HCT116 (cell line): ENCODE data around the gene SLC4A7. TPM values are rescaled to one million over a fixed set of nuclear protein-coding genes. Genes with fewer than 3 reads are reported as not detected.

Experiments used
- ATAC-seq: fragments of 200-7000 bp; cut with Tn5 transposase; 2 replicates; pipeline ENCODE4 v1.9.1; 2020; ENCODE audit warnings: mild to moderate bottlenecking, moderate library complexity
- BruUV-seq: library from RNA; stranded (reverse); fragments of 400-500 nt; replicated peaks from 2 replicates; lab custom pipeline; 2021; lab: Mats Ljungman, UMichigan
- CTCF ChIA-PET: fragments of 300-600 bp; sonication (Branson Sonifier 250); formaldehyde crosslinking; loops from one replicate; lab custom pipeline; 2021; ENCODE audit warnings: antibody characterized with exemption; lab: Charles Lee
- POLR2A ChIA-PET: fragments of 300-600, 350-600 bp; sonication (Branson Sonifier 250); formaldehyde crosslinking; loops from one replicate; lab custom pipeline; 2021; ENCODE audit warnings: antibody characterized with exemption; lab: Charles Lee
- RAD21 ChIA-PET, 2 experiments: fragments of 300-600 bp; sonication (Branson Sonifier 250); formaldehyde crosslinking; loops; one replicate each; lab custom pipeline; 2023; ENCODE audit warnings: low total read pairs in 2 of 2; ENCODE audit not compliant: uncharacterized antibody in 2 of 2, unreplicated experiment in 2 of 2, low non-redundant PET in 1 of 2; lab: Charles Lee
- DNase-seq: peaks from one replicate; pipeline ENCODE4 v3.0.0-alpha.2; 2010; ENCODE audit warnings: low read depth, low spot score
- H2AFZ ChIP-seq: fragments of 200-600 bp; shearing (Covaris generic), sonication (generic); 2 replicates; pipeline ENCODE4 v1.6.1; 2017; ENCODE audit warnings: low read depth, mixed run types, mixed read lengths, antibody characterized with exemption, low read length; ENCODE audit not compliant: poor library complexity, severe bottlenecking
- H3K27ac ChIP-seq: 2 replicates; pipeline ENCODE4 v1.5.1; 2012; ENCODE audit warnings: low read depth, low read length
- H3K27me3 ChIP-seq: fragments of 200-600 bp; sonication (generic); 2 replicates; pipeline ENCODE4 v1.6.1; 2016; ENCODE audit warnings: mixed run types, low read length, mixed read lengths; ENCODE audit not compliant: insufficient read depth
- H3K36me3 ChIP-seq, 2 experiments: fragments of 200-500 bp in 1 of 2; fragments of 200-600 bp in 1 of 2; sonication (Bioruptor generic) in 1 of 2; sonication (generic) in 1 of 2; 2 replicates each; pipeline versions ENCODE4 v1.5.1 to v1.6.1; 2014 to 2016; ENCODE audit warnings: low read length in 2 of 2, inconsistent platforms in 1 of 2, mixed read lengths in 1 of 2, mixed run types in 1 of 2; ENCODE audit not compliant: insufficient read depth in 2 of 2, control insufficient read depth in 1 of 2
- H3K4me1 ChIP-seq, 2 experiments: fragments of 200-600 bp in 1 of 2; sonication (generic) in 1 of 2; 2 replicates each; pipeline versions ENCODE4 v1.5.1 to v1.6.1; 2012 to 2017; ENCODE audit warnings: low read length in 2 of 2, inconsistent platforms in 1 of 2, mild to moderate bottlenecking in 1 of 2, mixed read lengths in 1 of 2, mixed run types in 1 of 2, moderate library complexity in 1 of 2; ENCODE audit not compliant: insufficient read depth in 2 of 2, control insufficient read depth in 1 of 2
- H3K4me2 ChIP-seq: fragments of 200-600 bp; sonication (generic); 2 replicates; pipeline ENCODE4 v1.6.1; 2017; ENCODE audit warnings: mixed run types, low read length, mixed read lengths
- H3K4me3 ChIP-seq, 2 experiments: fragments of 200-600 bp in 1 of 2; sonication (generic) in 1 of 2; replicated peaks in 1 of 2; 2 replicates each; pipeline ENCODE4 v1.5.1; 2011 to 2016; ENCODE audit warnings: low read length in 2 of 2, control low read depth in 1 of 2, low read depth in 1 of 2, mild to moderate bottlenecking in 1 of 2, mixed read lengths in 1 of 2, mixed run types in 1 of 2
- H3K79me2 ChIP-seq: fragments of 200-600 bp; sonication (generic); 2 replicates; pipeline ENCODE4 v1.6.1; 2017; ENCODE audit warnings: mild to moderate bottlenecking, mixed run types, low read length, moderate library complexity, mixed read lengths; ENCODE audit not compliant: insufficient read depth
- H3K9ac ChIP-seq: fragments of 200-600 bp; sonication (generic); 2 replicates; pipeline ENCODE4 v1.6.1; 2016; ENCODE audit warnings: low read length, mixed read lengths
- H3K9me2 ChIP-seq: fragments of 200-600 bp; sonication (generic), shearing (Covaris generic); 2 replicates; pipeline ENCODE4 v1.6.1; 2017; ENCODE audit warnings: mixed run types, mild to moderate bottlenecking, moderate library complexity; ENCODE audit not compliant: insufficient read depth
- H3K9me3 ChIP-seq, 2 experiments: fragments of 200-500 bp in 1 of 2; fragments of 200-600 bp in 1 of 2; sonication (Bioruptor generic) in 1 of 2; sonication (generic) in 1 of 2; 2 replicates each; pipeline ENCODE4 v1.6.1; 2014 to 2017; ENCODE audit warnings: low read length in 2 of 2, mixed read lengths in 2 of 2, inconsistent platforms in 1 of 2, low read depth in 1 of 2, mild to moderate bottlenecking in 1 of 2, mixed run types in 1 of 2, moderate library complexity in 1 of 2; ENCODE audit not compliant: control insufficient read depth in 1 of 2, insufficient read depth in 1 of 2
- H4K20me1 ChIP-seq: fragments of 200-600 bp; sonication (generic), shearing (Covaris generic); 2 replicates; pipeline ENCODE4 v1.6.1; 2017; ENCODE audit warnings: mixed run types, mild to moderate bottlenecking, moderate library complexity; ENCODE audit not compliant: insufficient read depth
- ATF3 ChIP-seq: IDR thresholded peaks from 2 replicates; pipeline ENCODE4 v1.6.1; 2012
- CBX3 ChIP-seq: IDR thresholded peaks from 2 replicates; pipeline ENCODE4 v1.6.1; 2012; ENCODE audit warnings: low read depth
- CEBPB ChIP-seq: IDR thresholded peaks from 2 replicates; pipeline ENCODE4 v1.6.1; 2012; ENCODE audit warnings: low read depth
- CTCF ChIP-seq, 3 experiments: fragments of 200-600 bp in 1 of 3; sonication (generic) in 1 of 3; IDR thresholded peaks in 2 of 3; conservative IDR thresholded peaks in 1 of 3; 2 replicates each; pipeline ENCODE4 v1.5.1; 2012 to 2017; ENCODE audit warnings: low read depth in 2 of 3, low read length in 2 of 3, antibody characterized with exemption in 1 of 3, borderline replicate concordance in 1 of 3, control low read depth in 1 of 3, mild to moderate bottlenecking in 1 of 3, mixed read lengths in 1 of 3, mixed run types in 1 of 3, moderate library complexity in 1 of 3; ENCODE audit not compliant: insufficient read depth in 1 of 3
- EGR1 ChIP-seq: IDR thresholded peaks from 2 replicates; pipeline ENCODE4 v1.6.1; 2012; ENCODE audit warnings: low read depth
- EZH2 ChIP-seq: fragments of 200-600 bp; sonication (generic); IDR thresholded peaks from 2 replicates; pipeline ENCODE4 v1.6.1; 2017; ENCODE audit warnings: antibody characterized with exemption, mixed run types
- FOSL1 ChIP-seq: IDR thresholded peaks from 2 replicates; pipeline ENCODE4 v1.6.1; 2012; ENCODE audit warnings: low read depth
- JUND ChIP-seq: IDR thresholded peaks from 2 replicates; pipeline ENCODE4 v1.6.1; 2012
- POLR2AphosphoS5 ChIP-seq: IDR thresholded peaks from 2 replicates; pipeline ENCODE4 v1.6.1; 2011; ENCODE audit warnings: mild to moderate bottlenecking, low read depth, low read length, moderate library complexity
- REST ChIP-seq: IDR thresholded peaks from 2 replicates; pipeline ENCODE4 v1.6.1; 2012; ENCODE audit warnings: low read depth
- SIN3A ChIP-seq: IDR thresholded peaks from 2 replicates; pipeline ENCODE4 v1.6.1; 2012; ENCODE audit warnings: low read depth
- TCF7L2 ChIP-seq: IDR thresholded peaks from 2 replicates; pipeline ENCODE4 v1.7.0; 2011; ENCODE audit warnings: borderline replicate concordance, inconsistent platforms; ENCODE audit not compliant: insufficient read depth, insufficient read length; ENCODE audit errors: extremely low read depth
- YY1 ChIP-seq: IDR thresholded peaks from 2 replicates; pipeline ENCODE4 v1.6.1; 2011; ENCODE audit warnings: low read length, low read depth, moderate library complexity, mild to moderate bottlenecking; ENCODE audit not compliant: insufficient replicate concordance; ENCODE audit errors: extremely low read depth
- ZFX ChIP-seq: fragments of 450-650 bp; IDR thresholded peaks from 2 replicates; pipeline ENCODE4 v1.6.1; 2017
- intact Hi-C: fragments of 100-400 bp; cut with micrococcal nuclease; formaldehyde crosslinking; loops from 2 replicates; pipeline ENCODE4 v1.10.0; 2022
- total RNA-seq: library from RNA; stranded (reverse); gene quantifications from one replicate; pipeline ENCODE4 v1.2.1, GENCODE V29; 2021; ENCODE audit not compliant: unreplicated experiment

Gene SLC4A7
- total RNA-seq, 1 experiment from 2014 or later, result 37.6 TPM

- H2AFZ ChIP-seq, result no peak overlapping the region
- no peak overlapping the region for H3K4me3 ChIP-seq
- no peak for ATAC-seq
- POLR2A ChIA-PET, result no interaction called here
- H3K9me3 ChIP-seq, result no peaks in the 10 kb centered on the region
- H3K9ac ChIP-seq, result no peak overlapping the region
- H3K4me2 ChIP-seq, result no peak overlapping the region
- no TSS peak for BruUV-seq
- no peak overlapping the region for H3K27ac ChIP-seq
- H3K27me3 ChIP-seq, result no peaks in the 10 kb centered on the region
- no peaks in the 10 kb centered on the region for H3K79me2 ChIP-seq
- intact Hi-C loops, result no loop called here
- CTCF ChIA-PET, result no interaction called here
- RAD21 ChIA-PET, result no interaction called here
- TF ChIP-seq JUND, result no peak
- no peak for TF ChIP-seq CEBPB
- TF ChIP-seq ATF3, result no peak
- TF ChIP-seq POLR2AphosphoS5, result no peak
- no peak for TF ChIP-seq CBX3
- no peak for TF ChIP-seq EZH2
- no peak for TF ChIP-seq EGR1
- no peak for TF ChIP-seq SIN3A
- no peak for TF ChIP-seq ZFX
- TF ChIP-seq YY1, result no peak
- no peak for TF ChIP-seq CTCF (IDR thresholded peaks at IDR 0.05 in 2 of 3, conservative IDR thresholded peaks at IDR 0.05 in 1 of 3; ENCODE audit: borderline replicate concordance in 1 of 3, insufficient read depth in 1 of 3, low read depth in 2 of 3, low read length in 2 of 3)
- TF ChIP-seq FOSL1, result no peak
- TF ChIP-seq TCF7L2, result no peak
- no peak for TF ChIP-seq REST
- peaks cover 15 to 25% of the 10 kb centered on the region in 2 experiments; a peak in 2 of 4 replicates for H3K36me3 ChIP-seq
- no peaks in the 10 kb centered on the region for H4K20me1 ChIP-seq
- H3K9me2 ChIP-seq, result no peaks in the 10 kb centered on the region
- no peak for DNase-seq
- H3K4me1 ChIP-seq, result no peaks in the 10 kb centered on the region
These were observed 96.6 kb downstream of the SLC4A7 start for GRCh38 chr3:27387625-27388024.
